GM12873 (cell line): ENCODE measurements around the gene PACSIN1.
A peak's percentile ranks its signal among the peaks of the same experiment; 100 is the strongest.

ENCODE experiments used
- TF ChIP-seq, protein P1 (sequence below): IDR thresholded peaks from 2 replicates; pipeline ENCODE4 v1.5.1; 2012; ENCODE audit warnings: low read depth, mild to moderate bottlenecking, moderate library complexity, low read length, control low read depth; ENCODE audit not compliant: insufficient read depth; ENCODE audit errors: missing control alignments

The PACSIN1 gene

DNA sequence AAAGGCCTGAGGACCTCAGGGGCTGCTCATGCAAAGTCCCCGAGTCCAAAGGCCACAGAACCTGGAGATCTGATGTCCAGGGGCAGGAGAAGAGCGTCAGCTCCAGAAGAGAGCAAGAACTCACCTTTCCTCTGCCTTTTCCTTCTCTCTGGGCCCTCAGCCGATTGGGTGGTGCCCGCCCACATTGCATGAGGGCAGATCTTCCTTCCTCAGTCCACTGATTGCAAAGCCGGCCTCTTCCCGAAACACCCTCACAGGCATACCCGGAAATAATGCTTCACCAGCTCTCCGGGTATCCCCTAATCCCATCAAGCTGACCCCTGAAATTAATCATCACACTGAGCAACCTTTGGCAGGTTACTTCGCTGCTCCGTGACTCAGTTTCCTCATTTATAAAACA, 56.9 kb downstream of the PACSIN1 start:
- TF ChIP-seq, protein P1, sequence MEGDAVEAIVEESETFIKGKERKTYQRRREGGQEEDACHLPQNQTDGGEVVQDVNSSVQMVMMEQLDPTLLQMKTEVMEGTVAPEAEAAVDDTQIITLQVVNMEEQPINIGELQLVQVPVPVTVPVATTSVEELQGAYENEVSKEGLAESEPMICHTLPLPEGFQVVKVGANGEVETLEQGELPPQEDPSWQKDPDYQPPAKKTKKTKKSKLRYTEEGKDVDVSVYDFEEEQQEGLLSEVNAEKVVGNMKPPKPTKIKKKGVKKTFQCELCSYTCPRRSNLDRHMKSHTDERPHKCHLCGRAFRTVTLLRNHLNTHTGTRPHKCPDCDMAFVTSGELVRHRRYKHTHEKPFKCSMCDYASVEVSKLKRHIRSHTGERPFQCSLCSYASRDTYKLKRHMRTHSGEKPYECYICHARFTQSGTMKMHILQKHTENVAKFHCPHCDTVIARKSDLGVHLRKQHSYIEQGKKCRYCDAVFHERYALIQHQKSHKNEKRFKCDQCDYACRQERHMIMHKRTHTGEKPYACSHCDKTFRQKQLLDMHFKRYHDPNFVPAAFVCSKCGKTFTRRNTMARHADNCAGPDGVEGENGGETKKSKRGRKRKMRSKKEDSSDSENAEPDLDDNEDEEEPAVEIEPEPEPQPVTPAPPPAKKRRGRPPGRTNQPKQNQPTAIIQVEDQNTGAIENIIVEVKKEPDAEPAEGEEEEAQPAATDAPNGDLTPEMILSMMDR = no peak

DNA sequence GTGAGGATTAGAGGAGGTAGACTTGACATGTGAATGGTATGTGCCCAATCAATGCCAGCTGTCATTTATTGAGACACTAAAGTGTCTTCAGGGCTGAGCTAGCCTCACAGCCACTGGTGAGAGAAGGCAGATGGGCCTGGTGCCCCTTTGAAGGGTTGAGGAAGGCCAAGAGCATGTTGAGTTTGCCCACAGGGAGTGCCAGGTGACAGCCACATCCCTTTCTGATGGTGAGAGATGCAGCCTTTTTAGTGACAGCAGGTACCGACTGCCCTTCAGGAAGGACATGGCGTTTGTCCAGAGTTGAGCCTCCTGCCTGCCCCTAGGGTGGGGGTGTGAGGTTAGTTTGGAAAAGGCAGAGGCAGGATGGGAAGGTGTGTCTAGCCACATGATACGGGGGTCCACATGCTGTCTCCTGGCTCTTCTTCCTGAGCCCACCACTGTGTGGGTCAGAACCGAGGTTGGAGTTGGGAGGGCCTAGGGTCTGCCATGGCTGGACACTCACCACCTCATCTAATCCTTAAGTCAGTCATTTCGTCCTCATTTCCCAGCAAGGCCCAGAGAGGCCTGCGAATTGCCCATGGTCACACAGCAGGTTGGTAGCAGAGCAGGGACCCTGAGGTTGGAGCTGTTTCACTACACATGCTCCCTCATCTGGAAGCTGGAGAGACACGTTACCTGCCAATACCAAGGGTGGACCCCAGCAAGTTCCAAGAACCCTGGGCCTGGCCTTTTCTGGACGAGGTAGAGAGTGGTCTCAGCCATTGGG, 57.7 kb downstream of the PACSIN1 start:
- TF ChIP-seq, protein P1 = no peak

DNA sequence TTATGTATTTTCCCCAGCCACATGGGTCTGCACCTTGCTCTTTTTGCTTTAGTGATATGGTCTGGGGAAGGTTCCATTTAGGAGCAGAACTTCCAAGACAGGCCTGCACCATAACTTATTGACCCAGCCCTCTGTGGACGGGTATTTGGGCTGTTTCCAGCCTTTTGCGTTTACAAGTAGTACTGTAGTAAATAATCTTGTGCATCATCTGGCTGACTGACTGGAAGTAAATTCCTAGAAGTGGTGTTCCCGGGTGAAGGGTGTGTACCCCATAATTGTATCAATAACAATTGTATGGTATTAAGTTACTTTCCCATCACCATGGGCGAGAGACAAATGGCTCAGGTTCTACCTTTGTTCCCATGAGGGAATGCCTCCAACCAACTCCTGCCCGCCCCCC, 58.6 kb downstream of the PACSIN1 start:
- TF ChIP-seq, protein P1 = no peak

DNA sequence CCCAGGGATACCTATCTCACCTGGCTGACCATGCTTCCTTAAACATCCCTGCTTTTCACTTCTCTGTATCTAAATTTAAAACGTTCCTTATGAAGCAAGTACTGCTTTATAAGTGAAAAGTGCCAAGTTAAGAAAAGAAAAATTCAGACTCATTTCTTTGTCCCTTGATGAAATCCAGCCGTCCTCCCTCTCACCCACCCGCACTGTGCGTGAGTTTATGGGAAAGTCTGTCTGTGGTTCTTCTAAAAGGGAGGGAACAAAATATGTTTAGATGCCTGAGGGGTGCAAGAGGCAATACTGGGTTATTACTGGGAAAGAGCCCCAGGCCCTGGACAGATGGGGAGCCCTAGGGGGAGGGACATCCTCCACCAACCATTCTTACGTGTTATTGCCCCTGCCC, 59.1 kb downstream of the PACSIN1 start:
- TF ChIP-seq, protein P1 = no peak

DNA sequence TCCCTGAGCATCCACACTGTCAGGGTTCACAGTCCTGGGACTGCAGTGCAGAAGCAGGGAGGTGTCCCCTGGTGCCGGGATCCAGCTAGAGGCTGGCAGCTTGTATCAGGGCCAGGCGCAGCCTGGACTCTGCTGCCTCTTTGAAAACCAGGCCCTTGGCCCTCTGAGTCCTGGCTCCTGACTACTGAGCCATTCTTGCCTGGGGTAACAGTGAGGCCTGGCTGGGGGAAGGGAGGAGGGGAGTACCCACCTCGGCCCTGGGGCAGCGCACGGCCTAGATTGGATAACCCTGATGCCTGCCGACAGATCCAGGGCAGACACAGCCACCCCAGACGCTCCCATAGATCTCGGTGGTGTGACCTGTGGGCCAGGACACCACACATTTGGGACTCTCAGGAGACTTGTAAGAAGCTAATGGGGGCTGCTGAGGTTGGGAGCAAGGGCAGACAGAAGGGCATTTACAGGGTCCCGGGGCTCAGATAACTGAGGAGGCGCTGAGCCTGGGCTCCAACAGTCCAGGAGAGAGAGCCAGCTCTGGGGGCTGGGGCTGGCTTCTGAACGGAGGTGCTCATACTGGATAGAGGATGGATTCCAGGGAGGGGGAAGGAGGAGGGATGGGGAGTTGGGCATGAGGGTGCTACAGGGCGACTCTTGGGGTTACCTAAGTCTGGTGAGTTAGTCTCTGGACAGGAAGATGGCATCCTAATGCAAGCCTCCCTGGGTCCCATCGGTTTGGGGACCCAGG, 59.7 kb downstream of the PACSIN1 start:
- TF ChIP-seq, protein P1 = no peak

DNA sequence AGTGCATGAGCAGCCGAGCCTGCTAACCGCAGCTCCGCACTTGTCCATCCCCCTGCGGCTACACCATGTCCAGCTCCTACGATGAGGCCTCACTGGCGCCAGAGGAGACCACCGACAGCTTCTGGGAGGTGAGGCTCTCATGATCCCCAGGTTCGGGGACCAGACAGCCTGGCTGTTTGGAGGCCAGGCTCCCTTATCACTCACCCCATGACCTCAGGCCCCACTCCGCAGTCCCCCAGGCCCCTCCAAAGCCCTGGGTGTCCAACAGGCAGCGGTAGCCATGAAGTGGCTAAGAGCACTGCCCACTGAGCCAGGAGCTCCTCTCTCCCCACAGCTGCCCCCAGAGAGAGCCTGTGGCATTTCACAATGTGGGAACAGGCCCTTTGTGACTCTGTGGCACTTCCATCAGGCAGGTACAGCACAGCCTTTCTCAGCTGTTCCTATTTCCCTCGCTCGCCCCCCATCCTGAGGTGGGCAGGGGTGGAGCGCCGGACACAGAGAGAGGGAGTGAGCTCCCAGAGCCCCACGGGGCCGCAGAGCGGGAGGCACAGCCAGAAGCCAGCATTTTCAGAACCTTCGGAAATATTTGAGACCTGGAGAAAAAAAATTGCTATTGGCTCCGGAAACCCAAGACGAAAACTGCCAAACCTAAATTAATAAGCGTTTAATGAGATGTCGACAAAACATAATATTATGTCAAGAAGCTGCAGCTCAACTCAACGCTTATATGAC, 60.5 kb downstream of the PACSIN1 start:
- TF ChIP-seq, protein P1 = no peak

DNA sequence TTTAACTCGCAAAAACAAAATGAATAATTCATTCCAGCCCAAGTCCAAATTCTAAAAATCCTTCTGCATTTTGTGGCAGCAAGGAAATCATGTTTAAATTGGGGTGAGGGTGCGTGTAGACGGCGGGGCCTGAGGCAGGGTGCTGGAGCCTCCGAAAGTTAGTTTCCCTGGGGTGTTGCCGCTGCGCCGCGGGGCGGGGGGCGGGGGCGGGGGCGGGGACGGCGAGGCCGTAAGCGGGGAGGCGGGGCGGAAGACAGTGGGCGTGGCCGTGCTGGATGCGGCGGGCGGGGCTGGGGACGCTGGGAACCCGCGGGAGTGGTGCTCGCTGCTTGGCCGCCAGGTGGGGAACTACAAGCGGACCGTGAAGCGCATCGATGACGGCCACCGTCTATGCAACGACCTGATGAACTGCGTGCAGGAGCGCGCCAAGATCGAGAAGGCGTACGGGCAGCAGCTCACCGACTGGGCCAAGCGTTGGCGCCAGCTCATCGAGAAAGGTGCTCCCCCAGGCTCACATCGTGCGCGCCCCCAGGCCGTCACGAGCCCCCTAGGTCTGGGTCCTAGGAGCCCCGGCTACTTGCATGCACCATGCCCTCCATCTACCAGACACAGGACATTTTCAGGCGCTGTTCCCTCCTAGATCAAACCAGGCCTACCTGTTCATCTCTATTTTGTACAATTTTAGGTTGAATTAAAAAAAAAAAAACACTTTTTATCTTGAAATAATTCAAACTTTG, 61.3 kb downstream of the PACSIN1 start:
- TF ChIP-seq, protein P1 = peak; percentile 80
